ENCODE measurements around the gene ISOC2.

DNA sequence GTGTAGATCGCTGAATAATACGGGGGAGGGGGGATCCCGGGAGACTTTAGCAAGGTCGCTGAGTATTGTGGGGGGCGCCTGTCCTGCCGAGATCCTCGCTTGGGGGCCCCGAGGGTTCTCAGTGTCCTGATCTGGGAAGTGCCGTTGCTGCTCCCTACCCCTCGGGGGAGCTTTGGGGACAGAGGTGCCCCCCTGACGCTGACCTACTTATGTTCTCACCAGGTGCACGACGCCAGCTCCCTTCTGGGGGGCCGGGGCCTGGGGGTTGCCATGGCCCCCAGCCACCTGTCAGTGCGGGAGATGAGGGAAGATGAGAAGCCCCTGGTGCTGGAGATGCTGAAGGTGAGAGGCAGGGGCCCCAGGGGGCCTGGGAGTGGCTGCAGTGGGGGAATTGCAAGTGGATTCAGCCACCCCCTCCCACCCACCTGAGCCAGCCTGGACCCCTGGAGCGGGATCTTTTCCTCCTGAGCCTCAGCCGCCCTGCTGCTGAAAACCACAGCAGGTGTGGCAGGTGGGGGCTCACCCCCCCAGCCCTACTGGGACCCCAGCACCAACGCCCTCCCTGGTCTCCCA is 24.1 kb upstream of the ISOC2 start:
- TF ChIP-seq, protein P1, sequence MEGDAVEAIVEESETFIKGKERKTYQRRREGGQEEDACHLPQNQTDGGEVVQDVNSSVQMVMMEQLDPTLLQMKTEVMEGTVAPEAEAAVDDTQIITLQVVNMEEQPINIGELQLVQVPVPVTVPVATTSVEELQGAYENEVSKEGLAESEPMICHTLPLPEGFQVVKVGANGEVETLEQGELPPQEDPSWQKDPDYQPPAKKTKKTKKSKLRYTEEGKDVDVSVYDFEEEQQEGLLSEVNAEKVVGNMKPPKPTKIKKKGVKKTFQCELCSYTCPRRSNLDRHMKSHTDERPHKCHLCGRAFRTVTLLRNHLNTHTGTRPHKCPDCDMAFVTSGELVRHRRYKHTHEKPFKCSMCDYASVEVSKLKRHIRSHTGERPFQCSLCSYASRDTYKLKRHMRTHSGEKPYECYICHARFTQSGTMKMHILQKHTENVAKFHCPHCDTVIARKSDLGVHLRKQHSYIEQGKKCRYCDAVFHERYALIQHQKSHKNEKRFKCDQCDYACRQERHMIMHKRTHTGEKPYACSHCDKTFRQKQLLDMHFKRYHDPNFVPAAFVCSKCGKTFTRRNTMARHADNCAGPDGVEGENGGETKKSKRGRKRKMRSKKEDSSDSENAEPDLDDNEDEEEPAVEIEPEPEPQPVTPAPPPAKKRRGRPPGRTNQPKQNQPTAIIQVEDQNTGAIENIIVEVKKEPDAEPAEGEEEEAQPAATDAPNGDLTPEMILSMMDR (IDR thresholded peaks at IDR 0.05; ENCODE audit: low read depth, low read length): no peak
- TF ChIP-seq POLR2A (IDR thresholded peaks at IDR 0.05; ENCODE audit: extremely low read depth, insufficient read length) (no peak), MYC (IDR thresholded peaks at IDR 0.05; ENCODE audit: low read depth, low read length) (no peak)

Data from NB4 (cell line).